Measurements from ENCODE around the gene SETSIP. TPM values are rescaled to one million over a fixed set of nuclear protein-coding genes. Genes with fewer than 3 reads are reported as not detected.

The SETSIP gene
- total RNA-seq, 1 experiment from 2014 or later, result 0.91 TPM

GRCh38 chr1:92085727-92086126, 10.5 kb upstream of the SETSIP start:
- Histone ChIP-seq H2AFZ (ENCODE audit: low read length) (no peak overlapping the region), H3K9me2 (replicated peaks; ENCODE audit: low read length) (no peaks in the 10 kb centered on the region), H3K79me2 (ENCODE audit: low read length) (no peaks in the 10 kb centered on the region), H3K36me3 (ENCODE audit: low read depth, low read length) (no peaks in the 10 kb centered on the region), H3K4me2 (ENCODE audit: low read length) (no peak overlapping the region), H3K4me1 (ENCODE audit: insufficient read depth, low read length) (no peaks in the 10 kb centered on the region), H3K27me3 (ENCODE audit: low read length) (no peaks in the 10 kb centered on the region), H4K20me1 (ENCODE audit: low read length) (no peaks in the 10 kb centered on the region), H3K9ac (ENCODE audit: low read length) (no peak overlapping the region), H3K4me3 (ENCODE audit: low read length) (no peak overlapping the region), H3K9me3 (ENCODE audit: low read length) (no peaks in the 10 kb centered on the region), H3K27ac (ENCODE audit: low read length) (no peak overlapping the region), H3F3A (ENCODE audit: low read length, unreplicated experiment) (no peaks in the 10 kb centered on the region)
- no peak for ATAC-seq
- no peak for TF ChIP-seq EZH2phosphoT487 (IDR thresholded peaks at IDR 0.05; ENCODE audit: borderline replicate concordance, low read length)
- no peak for TF ChIP-seq CTCF (conservative IDR thresholded peaks at IDR 0.05; ENCODE audit: low read depth, low read length)
- TF ChIP-seq EZH2 (IDR thresholded peaks at IDR 0.05; ENCODE audit: low read length, unreplicated experiment), result no peak
- no TSS peak for BruUV-seq (replicated peaks)
- CTCF ChIA-PET, result no interaction called here
- intact Hi-C loops (cut with micrococcal nuclease), result no loop called here
- no peak for DNase-seq
- POLR2A ChIA-PET (ENCODE audit: unreplicated experiment), result no interaction called here

GRCh38 chr1:92084651-92085050, 9.4 kb upstream of the SETSIP start:
- Histone ChIP-seq H3F3A (ENCODE audit: low read length, unreplicated experiment) (no peaks in the 10 kb centered on the region), H3K4me1 (ENCODE audit: insufficient read depth, low read length) (no peaks in the 10 kb centered on the region), H3K9me2 (replicated peaks; ENCODE audit: low read length) (no peaks in the 10 kb centered on the region), H4K20me1 (ENCODE audit: low read length) (no peaks in the 10 kb centered on the region), H3K36me3 (ENCODE audit: low read depth, low read length) (no peaks in the 10 kb centered on the region), H3K4me3 (ENCODE audit: low read length) (no peak overlapping the region), H3K9ac (ENCODE audit: low read length) (no peak overlapping the region), H3K27ac (ENCODE audit: low read length) (no peak overlapping the region), H3K79me2 (ENCODE audit: low read length) (no peaks in the 10 kb centered on the region), H3K27me3 (ENCODE audit: low read length) (no peaks in the 10 kb centered on the region), H3K9me3 (ENCODE audit: low read length) (no peaks in the 10 kb centered on the region), H2AFZ (ENCODE audit: low read length) (no peak overlapping the region), H3K4me2 (ENCODE audit: low read length) (no peak overlapping the region)
- intact Hi-C loops (cut with micrococcal nuclease), result loop anchor here (5.0 kb wide), 1 partner anchor 52 kb away; no protein-coding TSS in a partner anchor
- CTCF ChIA-PET, result no interaction called here
- BruUV-seq (replicated peaks), result no TSS peak
- DNase-seq (no peak), ATAC-seq (no peak)
- TF ChIP-seq EZH2phosphoT487 (IDR thresholded peaks at IDR 0.05; ENCODE audit: borderline replicate concordance, low read length), result no peak
- TF ChIP-seq CTCF (conservative IDR thresholded peaks at IDR 0.05; ENCODE audit: low read depth, low read length), result no peak
- no peak for TF ChIP-seq EZH2 (IDR thresholded peaks at IDR 0.05; ENCODE audit: low read length, unreplicated experiment)
- POLR2A ChIA-PET (ENCODE audit: unreplicated experiment), result no interaction called here

DNA sequence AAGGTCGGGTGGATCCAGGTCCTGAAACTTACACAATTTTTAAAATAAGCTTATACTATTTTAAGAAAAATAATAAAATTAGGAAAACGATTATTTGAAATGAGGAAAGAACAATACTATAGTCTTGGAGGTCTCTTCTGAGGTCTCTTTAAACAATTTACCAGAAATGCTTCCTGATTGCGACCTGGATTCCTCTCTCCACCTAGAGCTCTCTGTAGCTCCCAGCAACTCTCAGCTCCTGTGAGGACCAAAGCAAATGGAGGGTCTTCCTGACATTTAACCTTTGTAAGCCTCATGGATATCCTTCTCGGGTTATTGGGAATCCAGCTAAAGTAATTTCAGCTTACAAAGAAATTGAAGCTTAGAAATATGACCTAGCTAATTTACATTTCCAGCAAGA, 5.8 kb upstream of the SETSIP start:
- Histone ChIP-seq H3K4me1 (ENCODE audit: insufficient read depth, low read length) (no peaks in the 10 kb centered on the region), H3F3A (ENCODE audit: low read length, unreplicated experiment) (no peaks in the 10 kb centered on the region), H3K9me3 (ENCODE audit: low read length) (no peaks in the 10 kb centered on the region), H4K20me1 (ENCODE audit: low read length) (no peaks in the 10 kb centered on the region), H3K27ac (ENCODE audit: low read length) (no peak overlapping the region), H3K9me2 (replicated peaks; ENCODE audit: low read length) (no peaks in the 10 kb centered on the region), H3K4me3 (ENCODE audit: low read length) (peak overlapping the region; percentile 80), H2AFZ (ENCODE audit: low read length) (peak overlapping the region; percentile 82), H3K79me2 (ENCODE audit: low read length) (no peaks in the 10 kb centered on the region), H3K4me2 (ENCODE audit: low read length) (peak overlapping the region; percentile 72), H3K36me3 (ENCODE audit: low read depth, low read length) (no peaks in the 10 kb centered on the region), H3K27me3 (ENCODE audit: low read length) (no peaks in the 10 kb centered on the region), H3K9ac (ENCODE audit: low read length) (peak overlapping the region; percentile 65)
- BruUV-seq (replicated peaks), result no TSS peak
- POLR2A ChIA-PET (ENCODE audit: unreplicated experiment), result interaction anchor here (0.6 kb wide), 1 partner anchor 737 kb away, joined by 3 read pairs; no protein-coding TSS in a partner anchor
- CTCF ChIA-PET, result interaction anchor here (1.4 kb wide), 1 partner anchor 210 kb away, joined by 4 read pairs; no protein-coding TSS in a partner anchor
- DNase-seq (no peak), ATAC-seq (no peak)
- intact Hi-C loops (cut with micrococcal nuclease), result loop anchor here (5.0 kb wide), 1 partner anchor 49 kb away; no protein-coding TSS in a partner anchor
- TF ChIP-seq EZH2phosphoT487 (IDR thresholded peaks at IDR 0.05; ENCODE audit: borderline replicate concordance, low read length), result no peak
